DOHH2 (cell line): ENCODE measurements around the gene SMTNL1.

Experiments
- H3F3A ChIP-seq: fragments of 200-600 bp; sonication (generic), shearing (Covaris generic); 2 replicates; pipeline ENCODE4 v1.6.0; 2016; ENCODE audit warnings: antibody characterized with exemption, mild to moderate bottlenecking; ENCODE audit not compliant: control insufficient read depth, insufficient read depth
- H3K27ac ChIP-seq: fragments of 200-600 bp; sonication (generic); 2 replicates; pipeline ENCODE4 v1.5.1; 2014; ENCODE audit warnings: low read depth, mild to moderate bottlenecking, low read length, moderate library complexity
- H3K27me3 ChIP-seq: fragments of 200-600 bp; sonication (generic); 2 replicates; pipeline ENCODE4 v1.6.1; 2014; ENCODE audit warnings: mild to moderate bottlenecking, low read length, mixed read lengths; ENCODE audit not compliant: control insufficient read depth
- H3K36me3 ChIP-seq: fragments of 200-600 bp; sonication (generic); 2 replicates; pipeline ENCODE4 v1.6.1; 2014; ENCODE audit warnings: mild to moderate bottlenecking, low read length, moderate library complexity, mixed read lengths; ENCODE audit not compliant: control insufficient read depth
- H3K4me1 ChIP-seq: fragments of 200-600 bp; sonication (generic); 2 replicates; pipeline ENCODE4 v1.6.1; 2014; ENCODE audit warnings: mild to moderate bottlenecking, low read length, mixed read lengths; ENCODE audit not compliant: control insufficient read depth
- H3K4me2 ChIP-seq: fragments of 200-600 bp; sonication (generic); 2 replicates; pipeline ENCODE4 v1.6.0; 2014; ENCODE audit warnings: mild to moderate bottlenecking, low read length, moderate library complexity
- H3K4me3 ChIP-seq: fragments of 200-600 bp; sonication (generic); 2 replicates; pipeline ENCODE4 v1.5.1; 2014; ENCODE audit warnings: mild to moderate bottlenecking, low read length, mixed read lengths
- H3K79me2 ChIP-seq: fragments of 200-600 bp; sonication (generic); 2 replicates; pipeline ENCODE4 v1.6.1; 2014; ENCODE audit warnings: mild to moderate bottlenecking, low read length, mixed read lengths; ENCODE audit not compliant: control insufficient read depth
- H3K9me2 ChIP-seq: fragments of 200-600 bp; sonication (generic); replicated peaks from 2 replicates; pipeline ENCODE4 v1.6.1; 2014; ENCODE audit warnings: mild to moderate bottlenecking, low read length, mixed read lengths; ENCODE audit not compliant: control insufficient read depth
- H3K9me3 ChIP-seq: fragments of 200-600 bp; sonication (generic); 2 replicates; pipeline ENCODE4 v1.6.1; 2014; ENCODE audit warnings: antibody characterized with exemption, low read length, mixed read lengths; ENCODE audit not compliant: control insufficient read depth, insufficient read depth
- H4K20me1 ChIP-seq: fragments of 200-600 bp; sonication (generic); 2 replicates; pipeline ENCODE4 v1.6.0; 2014; ENCODE audit warnings: low read depth, mild to moderate bottlenecking, antibody characterized with exemption, low read length, moderate library complexity; ENCODE audit not compliant: control insufficient read depth, insufficient read depth
- EZH2phosphoT487 ChIP-seq: fragments of 200-600 bp; sonication (generic); IDR thresholded peaks from 2 replicates; pipeline ENCODE4 v1.6.1; 2017; ENCODE audit warnings: borderline replicate concordance, mild to moderate bottlenecking, antibody characterized with exemption, low read length, moderate library complexity, mixed read lengths
- TF ChIP-seq, protein P1 (sequence below): fragments of 200-600 bp; sonication (generic); IDR thresholded peaks from one replicate; pipeline ENCODE4 v1.5.1; 2014; ENCODE audit warnings: antibody characterized with exemption, mild to moderate bottlenecking, low read depth, low read length; ENCODE audit not compliant: poor library complexity, severe bottlenecking

The SMTNL1 gene

DNA sequence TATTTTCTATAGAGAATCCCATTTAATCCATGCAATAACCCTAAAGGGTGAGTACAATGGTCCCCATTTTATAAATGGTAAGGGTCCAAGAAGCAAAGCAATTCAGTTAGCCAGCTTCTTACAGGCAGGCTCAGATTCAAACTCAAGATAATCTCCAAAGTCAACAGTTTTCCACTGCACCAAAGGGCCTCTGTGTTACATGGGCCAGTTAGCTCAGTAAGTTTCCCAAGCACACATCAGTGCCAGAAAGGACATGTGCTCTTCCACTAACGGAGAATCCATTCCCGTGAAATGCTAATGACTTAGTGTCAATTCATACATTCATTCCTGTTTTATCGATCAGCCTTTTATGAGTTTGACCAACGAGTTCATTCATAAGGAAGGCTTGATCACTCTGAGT lies 32.9 kb upstream of the SMTNL1 start:
- Histone ChIP-seq H3K79me2 (peaks cover 5% of the 10 kb centered on the region), H3K9me2 (no peaks in the 10 kb centered on the region), H3K9me3 (no peaks in the 10 kb centered on the region), H3K27ac (no peak overlapping the region), H3K4me2 (no peak overlapping the region), H3K4me3 (no peak overlapping the region), H3F3A (no peaks in the 10 kb centered on the region), H4K20me1 (no peaks in the 10 kb centered on the region), H3K27me3 (no peaks in the 10 kb centered on the region), H3K36me3 (peaks cover 41% of the 10 kb centered on the region; the same call in 1 of the 2 replicates), H3K4me1 (no peaks in the 10 kb centered on the region; the same call in 1 of the 2 replicates)
- TF ChIP-seq, protein P1, sequence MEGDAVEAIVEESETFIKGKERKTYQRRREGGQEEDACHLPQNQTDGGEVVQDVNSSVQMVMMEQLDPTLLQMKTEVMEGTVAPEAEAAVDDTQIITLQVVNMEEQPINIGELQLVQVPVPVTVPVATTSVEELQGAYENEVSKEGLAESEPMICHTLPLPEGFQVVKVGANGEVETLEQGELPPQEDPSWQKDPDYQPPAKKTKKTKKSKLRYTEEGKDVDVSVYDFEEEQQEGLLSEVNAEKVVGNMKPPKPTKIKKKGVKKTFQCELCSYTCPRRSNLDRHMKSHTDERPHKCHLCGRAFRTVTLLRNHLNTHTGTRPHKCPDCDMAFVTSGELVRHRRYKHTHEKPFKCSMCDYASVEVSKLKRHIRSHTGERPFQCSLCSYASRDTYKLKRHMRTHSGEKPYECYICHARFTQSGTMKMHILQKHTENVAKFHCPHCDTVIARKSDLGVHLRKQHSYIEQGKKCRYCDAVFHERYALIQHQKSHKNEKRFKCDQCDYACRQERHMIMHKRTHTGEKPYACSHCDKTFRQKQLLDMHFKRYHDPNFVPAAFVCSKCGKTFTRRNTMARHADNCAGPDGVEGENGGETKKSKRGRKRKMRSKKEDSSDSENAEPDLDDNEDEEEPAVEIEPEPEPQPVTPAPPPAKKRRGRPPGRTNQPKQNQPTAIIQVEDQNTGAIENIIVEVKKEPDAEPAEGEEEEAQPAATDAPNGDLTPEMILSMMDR: no peak
- no peak for TF ChIP-seq EZH2phosphoT487

DNA sequence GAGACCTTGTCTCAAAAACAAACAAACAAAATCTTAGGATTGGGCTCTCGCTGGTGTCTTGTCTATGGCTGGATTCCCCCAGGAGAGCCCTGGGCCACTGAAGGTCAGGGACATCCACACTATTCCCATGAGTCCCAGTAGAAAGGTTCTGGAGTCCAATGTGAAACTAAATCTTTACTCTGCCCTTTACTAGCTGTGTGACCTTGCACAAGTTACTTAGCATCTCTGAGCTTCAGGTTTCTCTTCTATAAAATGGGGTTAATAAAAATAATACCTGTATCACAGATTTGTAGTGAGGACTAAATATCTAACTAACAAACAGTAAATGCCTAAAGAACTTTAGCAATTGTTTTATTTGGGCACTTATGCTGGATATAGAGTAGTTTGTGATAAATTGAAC lies 30.9 kb upstream of the SMTNL1 start:
- H3K9me3 ChIP-seq: no peaks in the 10 kb centered on the region
- H3K79me2 ChIP-seq: peaks cover 10% of the 10 kb centered on the region
- H4K20me1 ChIP-seq: no peaks in the 10 kb centered on the region
- H3K36me3 ChIP-seq: peaks cover 26% of the 10 kb centered on the region; the same call in 1 of the 2 replicates
- H3K27me3 ChIP-seq: no peaks in the 10 kb centered on the region
- H3K4me1 ChIP-seq: peaks cover 9% of the 10 kb centered on the region
- no peak for TF ChIP-seq EZH2phosphoT487
- TF ChIP-seq, protein P1: no peak
- H3F3A ChIP-seq: no peaks in the 10 kb centered on the region
- no peak overlapping the region for H3K4me2 ChIP-seq
- no peaks in the 10 kb centered on the region for H3K9me2 ChIP-seq
- no peak overlapping the region for H3K27ac ChIP-seq
- no peak overlapping the region for H3K4me3 ChIP-seq

DNA sequence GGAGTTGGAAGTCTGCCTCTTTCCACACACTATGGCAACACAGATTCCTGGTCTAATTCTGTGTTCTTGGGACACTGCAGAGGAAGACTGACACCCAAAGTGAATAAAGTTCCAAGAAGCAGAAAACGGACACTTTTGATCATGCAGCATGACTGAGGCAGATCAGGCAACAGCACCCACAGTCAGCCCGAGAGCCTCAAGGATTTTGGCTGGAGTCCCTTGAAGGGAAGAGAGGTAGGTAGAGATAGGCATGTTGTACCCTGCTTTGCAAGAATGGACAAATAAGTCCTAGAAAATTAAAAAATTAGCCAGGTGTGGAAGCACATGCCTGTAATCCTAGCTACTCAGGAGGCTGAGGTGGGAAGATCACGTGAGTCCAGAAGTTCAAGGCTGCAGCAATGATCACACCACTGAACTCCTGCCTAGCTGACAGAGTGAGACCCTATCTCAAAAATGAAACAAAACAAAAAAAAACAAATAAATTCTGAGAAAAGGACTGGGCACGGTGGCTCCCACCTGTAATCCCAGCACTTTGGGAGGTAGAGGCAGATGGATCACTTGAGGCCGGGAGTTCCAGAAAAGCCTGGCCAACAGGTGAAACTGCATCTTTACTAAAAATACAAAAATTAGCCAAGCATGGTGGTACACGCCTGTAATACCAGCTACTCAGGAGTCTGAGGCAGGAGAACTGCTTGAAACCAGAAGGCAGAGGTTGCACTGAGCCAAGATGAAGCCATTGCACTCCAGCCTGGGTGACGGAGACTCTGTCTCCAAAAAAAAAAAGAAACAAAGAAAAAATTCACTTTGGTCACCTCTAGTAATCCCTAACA lies 28.8 kb upstream of the SMTNL1 start:
- Histone ChIP-seq H3K27me3 (no peaks in the 10 kb centered on the region), H3F3A (peaks cover 6% of the 10 kb centered on the region; the same call in 1 of the 2 replicates), H3K4me2 (no peak overlapping the region), H4K20me1 (no peaks in the 10 kb centered on the region), H3K9me3 (no peaks in the 10 kb centered on the region), H3K4me3 (no peak overlapping the region), H3K9me2 (no peaks in the 10 kb centered on the region), H3K27ac (no peak overlapping the region), H3K36me3 (peaks cover 24% of the 10 kb centered on the region), H3K79me2 (peaks cover 21% of the 10 kb centered on the region), H3K4me1 (peaks cover 29% of the 10 kb centered on the region)
- TF ChIP-seq EZH2phosphoT487: no peak
- TF ChIP-seq, protein P1: no peak
